SK-N-SH treated with all-trans-retinoic acid at 6 μM for 48 hours (cell line): ENCODE results near the gene SH3D19.

Source experiments
- ARNTL ChIP-seq: fragments of 450-650 bp; formaldehyde crosslinking; IDR thresholded peaks from 2 replicates; pipeline ENCODE4 v1.5.0; 2020; ENCODE audit warnings: low read depth, mild to moderate bottlenecking, moderate library complexity, borderline replicate concordance
- RARB ChIP-seq: fragments of 250-450 bp; sonication (Bioruptor Pico); IDR thresholded peaks from 2 replicates; pipeline ENCODE4 v1.8.0; 2021; ENCODE audit warnings: mild to moderate bottlenecking, moderate library complexity
- SNAI2 ChIP-seq: fragments of 250-450 bp; sonication (Bioruptor Pico); IDR thresholded peaks from 2 replicates; pipeline ENCODE4 v1.5.0; 2020; ENCODE audit warnings: mild to moderate bottlenecking, moderate library complexity
- ZC3H10 ChIP-seq: fragments of 250-450 bp; sonication (Bioruptor Pico); IDR thresholded peaks from 2 replicates; pipeline ENCODE4 v1.5.1; 2021; ENCODE audit warnings: mild to moderate bottlenecking, moderate library complexity
- ZNF70 ChIP-seq: fragments of 450-650 bp; formaldehyde crosslinking; IDR thresholded peaks from 2 replicates; pipeline ENCODE4 v1.5.0; 2020; ENCODE audit warnings: mild to moderate bottlenecking, moderate library complexity
- TF ChIP-seq, protein P1 (sequence below): fragments of 250-450 bp; sonication (Bioruptor Pico); IDR thresholded peaks from 2 replicates; pipeline ENCODE4 v1.8.0; 2020; ENCODE audit warnings: mild to moderate bottlenecking, moderate library complexity, borderline replicate concordance
- TF ChIP-seq, protein P2 (sequence below): fragments of 250-450 bp; sonication (Bioruptor Pico); IDR thresholded peaks from 2 replicates; pipeline ENCODE4 v1.5.1; 2020; ENCODE audit warnings: low read depth, mild to moderate bottlenecking, moderate library complexity

DNA sequence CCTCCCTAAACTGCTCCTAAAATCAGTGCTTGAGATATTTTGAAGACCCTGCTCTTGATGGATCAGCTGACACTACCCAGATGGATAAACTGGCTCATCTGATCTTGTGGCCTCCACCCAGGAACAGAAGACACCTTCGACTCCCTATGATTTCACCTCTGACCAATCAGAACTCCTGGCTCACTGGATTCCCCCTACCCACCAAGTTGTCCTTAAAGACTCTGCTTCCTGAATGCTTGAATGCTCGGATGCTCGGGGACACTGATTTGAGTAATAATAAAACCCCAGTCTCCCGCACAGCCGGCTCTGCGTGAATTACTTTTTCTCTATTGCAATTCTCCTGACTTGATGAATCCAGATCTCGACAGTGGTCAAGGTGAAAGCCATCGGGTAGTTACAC is 237.9 kb downstream of the SH3D19 start:
- TF ChIP-seq ARNTL (CRISPR knock-in tag) (no peak), ZC3H10 (CRISPR knock-in tag) (no peak), RARB (CRISPR knock-in tag) (no peak), ZNF70 (no peak), SNAI2 (no peak)
- TF ChIP-seq, protein P1, sequence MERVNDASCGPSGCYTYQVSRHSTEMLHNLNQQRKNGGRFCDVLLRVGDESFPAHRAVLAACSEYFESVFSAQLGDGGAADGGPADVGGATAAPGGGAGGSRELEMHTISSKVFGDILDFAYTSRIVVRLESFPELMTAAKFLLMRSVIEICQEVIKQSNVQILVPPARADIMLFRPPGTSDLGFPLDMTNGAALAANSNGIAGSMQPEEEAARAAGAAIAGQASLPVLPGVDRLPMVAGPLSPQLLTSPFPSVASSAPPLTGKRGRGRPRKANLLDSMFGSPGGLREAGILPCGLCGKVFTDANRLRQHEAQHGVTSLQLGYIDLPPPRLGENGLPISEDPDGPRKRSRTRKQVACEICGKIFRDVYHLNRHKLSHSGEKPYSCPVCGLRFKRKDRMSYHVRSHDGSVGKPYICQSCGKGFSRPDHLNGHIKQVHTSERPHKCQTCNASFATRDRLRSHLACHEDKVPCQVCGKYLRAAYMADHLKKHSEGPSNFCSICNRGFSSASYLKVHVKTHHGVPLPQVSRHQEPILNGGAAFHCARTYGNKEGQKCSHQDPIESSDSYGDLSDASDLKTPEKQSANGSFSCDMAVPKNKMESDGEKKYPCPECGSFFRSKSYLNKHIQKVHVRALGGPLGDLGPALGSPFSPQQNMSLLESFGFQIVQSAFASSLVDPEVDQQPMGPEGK (CRISPR knock-in tag) = no peak
- TF ChIP-seq, protein P2, sequence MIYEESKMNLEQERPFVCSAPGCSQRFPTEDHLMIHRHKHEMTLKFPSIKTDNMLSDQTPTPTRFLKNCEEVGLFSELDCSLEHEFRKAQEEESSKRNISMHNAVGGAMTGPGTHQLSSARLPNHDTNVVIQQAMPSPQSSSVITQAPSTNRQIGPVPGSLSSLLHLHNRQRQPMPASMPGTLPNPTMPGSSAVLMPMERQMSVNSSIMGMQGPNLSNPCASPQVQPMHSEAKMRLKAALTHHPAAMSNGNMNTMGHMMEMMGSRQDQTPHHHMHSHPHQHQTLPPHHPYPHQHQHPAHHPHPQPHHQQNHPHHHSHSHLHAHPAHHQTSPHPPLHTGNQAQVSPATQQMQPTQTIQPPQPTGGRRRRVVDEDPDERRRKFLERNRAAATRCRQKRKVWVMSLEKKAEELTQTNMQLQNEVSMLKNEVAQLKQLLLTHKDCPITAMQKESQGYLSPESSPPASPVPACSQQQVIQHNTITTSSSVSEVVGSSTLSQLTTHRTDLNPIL (CRISPR knock-in tag) = no peak
